Measurements from ENCODE around the gene SLC4A9. TPM values are rescaled to one million over a fixed set of nuclear protein-coding genes. Genes with fewer than 3 reads are reported as not detected.

SLC4A9 gene
- polyA plus RNA-seq, 3 donors, result 18.1 to 28.6 (median 23.9) TPM

GRCh38 chr5:140358738-140359310, 1.2 kb upstream of the SLC4A9 start:
- DNase-seq (ENCODE audit: low read depth in 3 of 3, low spot score in 2 of 3), result no peak

GRCh38 chr5:140360681-140361479, 886 bp downstream of the SLC4A9 start:
- no peak for DNase-seq (ENCODE audit: low read depth in 3 of 3, low spot score in 2 of 3)

- DNase-seq (ENCODE audit: low read depth in 3 of 3, low spot score in 2 of 3), result no peak
Measured at GRCh38 chr5:140361901-140362300, 1.9 kb downstream of the SLC4A9 start.

GRCh38 chr5:140362311-140362710, 2.3 kb downstream of the SLC4A9 start:
- no peak for DNase-seq (ENCODE audit: low read depth in 3 of 3, low spot score in 2 of 3)

- no peak for DNase-seq (ENCODE audit: low read depth in 3 of 3, low spot score in 2 of 3)
Measured at GRCh38 chr5:140362875-140363630, 3.1 kb downstream of the SLC4A9 start.

- no peak for DNase-seq (ENCODE audit: low read depth in 3 of 3, low spot score in 2 of 3)
Measured at GRCh38 chr5:140363631-140364471, 3.9 kb downstream of the SLC4A9 start.

- DNase-seq (ENCODE audit: low read depth in 3 of 3, low spot score in 2 of 3), result no peak
Measured at GRCh38 chr5:140364472-140364765, 4.4 kb downstream of the SLC4A9 start.

- no peak for DNase-seq (ENCODE audit: low read depth in 3 of 3, low spot score in 2 of 3)
Measured at GRCh38 chr5:140365282-140365681, 5.3 kb downstream of the SLC4A9 start.

GRCh38 chr5:140365941-140366340, 5.9 kb downstream of the SLC4A9 start:
- no peak for DNase-seq (ENCODE audit: low read depth in 3 of 3, low spot score in 2 of 3)

GRCh38 chr5:140366589-140367255, 6.7 kb downstream of the SLC4A9 start:
- DNase-seq (ENCODE audit: low read depth in 3 of 3, low spot score in 2 of 3), result no peak

GRCh38 chr5:140367256-140368013, 7.4 kb downstream of the SLC4A9 start:
- no peak for DNase-seq (ENCODE audit: low read depth in 3 of 3, low spot score in 2 of 3)

GRCh38 chr5:140371356-140372151, 11.6 kb downstream of the SLC4A9 start:
- DNase-seq (ENCODE audit: low read depth in 3 of 3, low spot score in 2 of 3), result no peak

- peak; percentile 27 to 45 (median 43) for DNase-seq (ENCODE audit: low read depth in 3 of 3, low spot score in 2 of 3)
Measured at GRCh38 chr5:140372971-140373487, 13.0 kb downstream of the SLC4A9 start.

- DNase-seq (ENCODE audit: low read depth in 3 of 3, low spot score in 2 of 3), result no peak
Measured at GRCh38 chr5:140381351-140381750, 21.4 kb downstream of the SLC4A9 start.

- no peak for DNase-seq (ENCODE audit: low read depth in 3 of 3, low spot score in 2 of 3)
Measured at GRCh38 chr5:140381972-140382371, 22.0 kb downstream of the SLC4A9 start.

- DNase-seq (ENCODE audit: low read depth in 3 of 3, low spot score in 2 of 3), result no peak
Measured at GRCh38 chr5:140382866-140383265, 22.9 kb downstream of the SLC4A9 start.

GRCh38 chr5:140383300-140383699, 23.3 kb downstream of the SLC4A9 start:
- no peak for DNase-seq (ENCODE audit: low read depth in 3 of 3, low spot score in 2 of 3)

- no peak for DNase-seq (ENCODE audit: low read depth in 3 of 3, low spot score in 2 of 3)
Measured at GRCh38 chr5:140388052-140388451, 28.1 kb downstream of the SLC4A9 start.

GRCh38 chr5:140391312-140391711, 31.3 kb downstream of the SLC4A9 start:
- DNase-seq (ENCODE audit: low read depth in 3 of 3, low spot score in 2 of 3), result no peak
